MCF 10A (cell line): Measurements from ENCODE around the gene METTL23. TPM values are rescaled to one million over a fixed set of nuclear protein-coding genes. Genes with fewer than 3 reads are reported as not detected.

Experiments
- Bru-seq: library from RNA; stranded (reverse); fragments of 400-500 nt; gene quantifications from one replicate; lab custom pipeline; 2021; lab: Mats Ljungman, UMichigan
- BruChase-seq, 2 experiments: library from RNA; stranded (reverse); fragments of 400-500 nt; gene quantifications; one replicate each; lab custom pipeline; 2021; lab: Mats Ljungman, UMichigan
- BruUV-seq: library from RNA; stranded (reverse); fragments of 400-500 nt; replicated peaks from 2 replicates; lab custom pipeline; 2021; lab: Mats Ljungman, UMichigan
- CTCF ChIA-PET: fragments of 300-600 bp; sonication (Branson Sonifier 250); formaldehyde crosslinking; extraction: SDS; loops from one replicate; lab custom pipeline; 2021; ENCODE audit warnings: antibody characterized with exemption, inconsistent platforms; lab: Yijun Ruan, JAX
- POLR2A ChIA-PET: fragments of 300-600, 350-650 bp; sonication (Branson Sonifier 250); formaldehyde crosslinking; extraction: SDS; loops from one replicate; lab custom pipeline; 2020; ENCODE audit warnings: antibody characterized with exemption, inconsistent platforms; lab: Yijun Ruan, JAX
- DNase-seq: peaks from one replicate; pipeline ENCODE4 v3.0.0-alpha.2; 2018; ENCODE audit not compliant: unreplicated experiment
- H3K27ac Mint-ChIP-seq: one replicate; pipeline ENCODE4 v1.8.0; 2022; ENCODE audit warnings: mild to moderate bottlenecking, low read depth, mixed read lengths; ENCODE audit not compliant: unreplicated experiment
- H3K27me3 Mint-ChIP-seq: one replicate; pipeline ENCODE4 v1.8.0; 2022; ENCODE audit warnings: mixed read lengths; ENCODE audit not compliant: insufficient read depth, unreplicated experiment
- H3K36me3 Mint-ChIP-seq: one replicate; pipeline ENCODE4 v1.8.0; 2022; ENCODE audit warnings: mild to moderate bottlenecking, moderate library complexity, mixed read lengths; ENCODE audit not compliant: insufficient read depth, unreplicated experiment
- H3K4me1 Mint-ChIP-seq: one replicate; pipeline ENCODE4 v1.8.0; 2022; ENCODE audit warnings: mixed read lengths; ENCODE audit not compliant: insufficient read depth, unreplicated experiment
- H3K4me3 Mint-ChIP-seq: one replicate; pipeline ENCODE4 v1.8.0; 2022; ENCODE audit warnings: mild to moderate bottlenecking, moderate library complexity, mixed read lengths; ENCODE audit not compliant: unreplicated experiment
- H3K9me3 Mint-ChIP-seq: one replicate; pipeline ENCODE4 v1.8.0; 2022; ENCODE audit warnings: mixed read lengths; ENCODE audit not compliant: unreplicated experiment
- CTCF ChIP-seq: fragments of 200-600 bp; IDR thresholded peaks from one replicate; pipeline ENCODE4 v1.8.0; 2022; ENCODE audit warnings: antibody characterized with exemption, mild to moderate bottlenecking; ENCODE audit not compliant: unreplicated experiment
- intact Hi-C: fragments of 100-400 bp; cut with micrococcal nuclease; formaldehyde crosslinking; loops from 2 replicates; pipeline ENCODE4 v1.14.1; 2022
- long read RNA-seq: library from polyadenylated mRNA; stranded (forward); transcript quantifications from one replicate; pipeline ENCODE4 v2.0.0, GENCODE V29; 2022
- total RNA-seq: library from RNA; stranded (reverse); gene quantifications from 2 replicates; pipeline ENCODE4 v1.2.3, GENCODE V29; 2022

METTL23 gene, protein sequence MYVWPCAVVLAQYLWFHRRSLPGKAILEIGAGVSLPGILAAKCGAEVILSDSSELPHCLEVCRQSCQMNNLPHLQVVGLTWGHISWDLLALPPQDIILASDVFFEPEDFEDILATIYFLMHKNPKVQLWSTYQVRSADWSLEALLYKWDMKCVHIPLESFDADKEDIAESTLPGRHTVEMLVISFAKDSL
- total RNA-seq = 35.1 and 37.1 TPM in 2 replicates
- percentile 83 among the genes with signal in this experiment for Bru-seq, nascent RNA
- percentile 72 among the genes with signal in this experiment for BruChase-seq, experiment 1, labeled RNA remaining after a 6-hour chase
- BruChase-seq, experiment 2, labeled RNA remaining after a 2-hour chase = percentile 78 among the genes with signal in this experiment
- long read RNA-seq, transcript METTL23-215 (5 exons, 1,171 nt) = minor isoform, 6 of 41 reads
- long read RNA-seq, transcript METTL23-204 (4 exons, 904 nt) = minor isoform, 7 of 41 reads
- long read RNA-seq, transcript METTL23-201 (5 exons, 1,155 nt) = major isoform, 10 of 41 reads
- long read RNA-seq, partial matches to known transcripts = 4 of 41 reads
- long read RNA-seq, other reads (novel, unspliced or antisense) = 8 of 41 reads

- CTCF ChIA-PET = interaction anchor here (0.6 to 1.3 kb wide), 5 partner anchors 9 to 523 kb away, joined by 3 to 7 read pairs (median 6); no protein-coding TSS in a partner anchor
- BruUV-seq = TSS peak; percentile 74
- Mint-ChIP-seq H3K9me3 (no peaks in the 10 kb centered on the region), H3K27me3 (no peaks in the 10 kb centered on the region), H3K4me1 (peaks cover 6% of the 10 kb centered on the region), H3K36me3 (peaks cover 74% of the 10 kb centered on the region), H3K4me3 (peak within 1 kb of the TSS; percentile 90), H3K27ac (peak within 1 kb of the TSS; percentile 94)
- TF ChIP-seq CTCF = peak; percentile 83
- intact Hi-C loops = no loop called here
- DNase-seq = peak; percentile 69
- POLR2A ChIA-PET = interaction anchor here (0.5 to 5.4 kb wide), 22 partner anchors 10 to 1414 kb away, joined by 3 to 150 read pairs (median 4); partner anchors contain the start of genes MFSD11, MXRA7, PRPSAP1 and RHBDF2
These were observed at the start of gene METTL23 for GRCh38 chr17:76726776-76727718. Gene METTL23, plus strand, starts transcription at chr17:76726839. Its CDS starts 2,872 bp downstream, at chr17:76729711.

- no peak for DNase-seq
- BruUV-seq = no TSS peak
- no peaks in the 10 kb centered on the region for H3K9me3 Mint-ChIP-seq
- no peak overlapping the region for H3K27ac Mint-ChIP-seq
- H3K4me3 Mint-ChIP-seq = no peak overlapping the region
- H3K36me3 Mint-ChIP-seq = no peaks in the 10 kb centered on the region
- CTCF ChIA-PET = interaction anchor here (0.6 kb wide), 2 partner anchors 11 to 292 kb away, joined by 3 read pairs; no protein-coding TSS in a partner anchor
- intact Hi-C loops = no loop called here
- TF ChIP-seq CTCF = no peak
- peaks cover 5% of the 10 kb centered on the region for H3K4me1 Mint-ChIP-seq
- no peaks in the 10 kb centered on the region for H3K27me3 Mint-ChIP-seq
- POLR2A ChIA-PET = interaction anchor here (0.6 kb wide), 2 partner anchors 18 to 214 kb away, joined by 3 read pairs; no protein-coding TSS in a partner anchor
These were observed 49.2 kb upstream of the METTL23 start for GRCh38 chr17:76677406-76677805.

- ChIA-PET POLR2A (interaction anchor here (0.6 kb wide), 1 partner anchor 215 kb away, joined by 3 read pairs; no protein-coding TSS in a partner anchor), CTCF (no interaction called here)
- no TSS peak for BruUV-seq
- H3K4me3 Mint-ChIP-seq = no peak overlapping the region
- intact Hi-C loops = no loop called here
- H3K27me3 Mint-ChIP-seq = no peaks in the 10 kb centered on the region
- peaks cover 5% of the 10 kb centered on the region for H3K4me1 Mint-ChIP-seq
- no peaks in the 10 kb centered on the region for H3K9me3 Mint-ChIP-seq
- no peak for DNase-seq
- H3K27ac Mint-ChIP-seq = no peak overlapping the region
- no peaks in the 10 kb centered on the region for H3K36me3 Mint-ChIP-seq
- TF ChIP-seq CTCF = no peak
These were observed 48.3 kb upstream of the METTL23 start for GRCh38 chr17:76678330-76678729.
